ENCODE results near the gene CHSY1. TPM values are rescaled to one million over a fixed set of nuclear protein-coding genes. Genes with fewer than 3 reads are reported as not detected.

Gene CHSY1
- total RNA-seq, 2 donors from 2014 or later: 26.4 to 31.1 TPM

DNA sequence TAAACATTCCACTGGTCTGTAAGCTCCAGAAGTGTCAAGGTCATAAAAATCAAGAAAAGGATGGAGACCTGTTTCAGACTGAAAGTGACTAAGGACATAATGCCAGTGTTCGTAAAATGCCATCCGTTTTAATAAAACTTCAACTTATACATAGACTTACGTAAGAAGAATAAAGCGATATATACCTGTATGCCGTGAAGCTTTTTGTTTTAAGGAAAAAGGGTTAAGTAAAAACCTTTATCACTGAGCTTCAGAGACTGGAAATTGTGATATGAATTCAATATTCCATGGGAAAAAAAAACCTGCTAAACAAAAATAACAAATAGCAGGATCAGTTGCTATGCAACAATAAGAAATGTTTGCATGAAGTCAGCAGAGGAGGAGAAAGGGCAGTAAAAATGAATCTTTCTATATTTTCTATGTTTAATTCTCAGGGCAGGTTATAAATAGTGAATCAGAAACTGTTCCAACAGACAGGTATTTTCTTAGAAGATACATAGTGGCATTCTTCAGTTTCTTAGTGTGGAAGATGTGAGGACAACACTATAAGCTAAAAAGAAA is 42.5 kb downstream of the CHSY1 start:
- Mint-ChIP-seq H3K36me3 (ENCODE audit: insufficient read depth in 2 of 2) (peaks cover 3 to 6% of the 10 kb centered on the region in 2 donors), H3K4me3 (peak overlapping the region in 1 of 2 donors; percentile 36), H3K4me1 (ENCODE audit: low read depth) (peaks cover 92% of the 10 kb centered on the region), H3K9me3 (no peaks in the 10 kb centered on the region), H3K27ac (peak overlapping the region; percentile 53), H3K27me3 (ENCODE audit: low read depth) (no peaks in the 10 kb centered on the region)
- ATAC-seq (replicated peaks in 1 of 2) (no peak), DNase-seq (no peak)

DNA sequence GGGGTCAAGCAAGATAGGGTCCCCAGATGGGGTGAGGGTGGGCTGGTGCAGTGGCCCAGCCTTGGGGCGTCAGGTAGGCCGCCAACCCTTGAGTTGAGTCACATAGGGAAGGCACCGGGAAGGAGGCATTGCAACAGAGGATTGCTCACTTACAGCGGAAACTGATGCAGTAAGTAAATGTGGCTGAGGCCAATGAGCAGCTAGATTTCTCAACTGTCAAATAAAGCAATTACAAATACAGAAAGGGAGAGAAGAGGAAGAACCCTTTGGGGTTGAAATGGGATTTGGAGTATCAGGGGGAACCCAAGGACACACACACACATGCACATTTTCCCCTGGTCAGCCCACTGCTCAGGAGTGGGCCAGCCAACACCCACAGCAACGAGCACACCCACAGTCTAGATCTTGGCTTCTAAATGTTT is 44.0 kb downstream of the CHSY1 start:
- Mint-ChIP-seq H3K27me3 (ENCODE audit: low read depth) (no peaks in the 10 kb centered on the region), H3K9me3 (no peaks in the 10 kb centered on the region), H3K36me3 (ENCODE audit: insufficient read depth in 2 of 2) (peaks cover 8 to 10% of the 10 kb centered on the region in 2 donors), H3K4me1 (ENCODE audit: low read depth) (peaks cover 93% of the 10 kb centered on the region), H3K27ac (peak overlapping the region; percentile 99), H3K4me3 (peak overlapping the region in 1 of 2 donors; percentile 93)
- ATAC-seq (replicated peaks in 1 of 2): no peak
- no peak for DNase-seq

DNA sequence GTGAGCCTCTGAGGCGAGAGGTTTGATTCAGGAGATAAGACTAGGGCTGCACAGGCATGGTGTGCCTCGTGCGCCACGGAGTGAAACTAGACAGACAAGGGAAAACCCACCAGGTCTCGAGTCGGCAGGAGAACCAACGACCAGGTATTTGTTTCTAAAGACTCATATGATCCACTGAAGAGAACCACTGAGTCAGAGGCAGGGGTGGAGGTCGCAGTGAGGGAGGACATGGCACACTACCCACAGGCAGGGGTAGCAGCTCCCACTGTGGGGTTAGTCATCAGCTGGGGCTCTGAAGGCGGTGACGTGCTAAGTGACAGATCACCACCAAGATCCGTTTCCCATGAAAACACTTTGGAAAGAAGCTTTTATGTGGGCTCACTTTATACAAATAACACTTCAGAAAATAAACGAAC is 45.7 kb downstream of the CHSY1 start:
- H3K4me1 Mint-ChIP-seq (ENCODE audit: low read depth): peaks cover 94% of the 10 kb centered on the region
- ATAC-seq (replicated peaks in 1 of 2) (peak; percentile 95 to 97), DNase-seq (peak; percentile 84 to 92)
- peak overlapping the region; percentile 99 for H3K27ac Mint-ChIP-seq
- peak overlapping the region; percentile 90 to 93 for H3K4me3 Mint-ChIP-seq
- H3K36me3 Mint-ChIP-seq (ENCODE audit: insufficient read depth in 2 of 2): peaks cover 8 to 10% of the 10 kb centered on the region in 2 donors
- no peaks in the 10 kb centered on the region for H3K9me3 Mint-ChIP-seq
- H3K27me3 Mint-ChIP-seq (ENCODE audit: low read depth): no peaks in the 10 kb centered on the region

DNA sequence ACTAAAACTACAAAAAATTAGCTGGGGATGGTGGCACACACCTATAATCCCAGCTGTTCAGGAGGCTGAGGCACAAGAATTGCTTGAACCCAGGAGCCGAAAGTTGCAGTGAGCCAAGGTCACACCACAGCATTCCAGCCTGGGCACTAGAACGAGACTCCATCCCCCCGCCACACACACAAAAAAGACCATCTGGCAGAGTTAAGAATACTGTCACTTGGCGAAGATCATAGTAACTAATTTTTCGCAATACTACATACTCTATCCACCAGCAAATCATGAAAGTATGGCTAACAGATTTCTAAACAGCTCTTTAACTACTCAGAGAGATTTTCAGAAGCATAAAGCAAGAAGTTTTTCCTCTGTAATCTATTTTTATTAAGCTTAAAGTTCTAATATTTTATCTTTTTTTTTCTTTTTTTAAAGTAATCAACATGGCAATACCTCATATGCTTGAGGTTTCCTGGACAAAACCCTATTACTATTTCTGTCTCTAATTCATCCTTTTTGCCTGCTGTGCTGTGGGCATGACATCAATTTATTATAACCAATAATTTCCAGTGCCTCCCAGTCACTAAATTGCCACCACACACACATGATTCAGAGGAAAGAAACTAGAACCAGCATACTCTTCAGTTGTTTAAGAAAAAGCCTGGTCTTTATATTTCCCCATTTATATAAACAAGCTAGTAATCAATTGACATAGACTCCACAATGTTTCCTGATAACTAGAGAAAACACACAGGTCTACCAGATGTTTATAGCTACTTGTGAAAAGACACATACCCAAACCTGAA is 46.9 kb downstream of the CHSY1 start:
- H3K27ac Mint-ChIP-seq: peak overlapping the region; percentile 99
- H3K9me3 Mint-ChIP-seq: no peaks in the 10 kb centered on the region
- H3K4me3 Mint-ChIP-seq: peak overlapping the region; percentile 90 to 93
- peaks cover 97% of the 10 kb centered on the region for H3K4me1 Mint-ChIP-seq (ENCODE audit: low read depth)
- DNase-seq: no peak
- H3K36me3 Mint-ChIP-seq (ENCODE audit: insufficient read depth in 2 of 2): peaks cover 8 to 10% of the 10 kb centered on the region in 2 donors
- no peaks in the 10 kb centered on the region for H3K27me3 Mint-ChIP-seq (ENCODE audit: low read depth)
- no peak for ATAC-seq (replicated peaks in 1 of 2)

DNA sequence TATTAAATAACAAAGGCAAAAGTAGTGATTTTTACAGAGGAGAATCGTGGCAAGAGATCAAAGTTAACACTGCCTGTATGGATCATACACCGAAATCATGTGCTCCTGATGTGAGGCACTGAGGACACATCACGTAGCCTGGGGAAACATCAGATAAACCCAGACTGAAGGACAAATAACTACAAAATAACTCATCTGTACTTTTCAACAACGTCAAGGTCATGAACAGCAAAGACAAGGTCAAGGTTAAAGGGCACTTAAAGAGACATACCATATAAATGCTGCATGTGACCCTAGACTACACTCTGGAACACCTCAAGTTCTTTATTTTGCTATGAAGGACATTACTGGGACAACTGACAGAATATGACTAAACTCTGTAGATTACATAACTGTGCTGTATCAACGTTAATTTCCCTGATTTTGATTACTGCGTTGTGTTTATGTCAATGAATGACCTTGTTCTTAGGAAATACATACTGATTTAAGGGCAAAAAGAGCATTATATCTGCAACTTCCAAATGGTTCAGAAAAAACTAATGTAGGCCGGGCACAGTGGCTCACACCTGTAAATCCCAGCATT is 48.1 kb downstream of the CHSY1 start:
- H3K27ac Mint-ChIP-seq: peak overlapping the region; percentile 98
- H3K36me3 Mint-ChIP-seq (ENCODE audit: insufficient read depth in 2 of 2): peaks cover 10 to 12% of the 10 kb centered on the region in 2 donors
- ATAC-seq (replicated peaks in 1 of 2): no peak
- no peaks in the 10 kb centered on the region for H3K9me3 Mint-ChIP-seq
- no peaks in the 10 kb centered on the region for H3K27me3 Mint-ChIP-seq (ENCODE audit: low read depth)
- H3K4me1 Mint-ChIP-seq (ENCODE audit: low read depth): peaks cover 97% of the 10 kb centered on the region
- peak overlapping the region; percentile 43 to 92 for H3K4me3 Mint-ChIP-seq
- no peak for DNase-seq

DNA sequence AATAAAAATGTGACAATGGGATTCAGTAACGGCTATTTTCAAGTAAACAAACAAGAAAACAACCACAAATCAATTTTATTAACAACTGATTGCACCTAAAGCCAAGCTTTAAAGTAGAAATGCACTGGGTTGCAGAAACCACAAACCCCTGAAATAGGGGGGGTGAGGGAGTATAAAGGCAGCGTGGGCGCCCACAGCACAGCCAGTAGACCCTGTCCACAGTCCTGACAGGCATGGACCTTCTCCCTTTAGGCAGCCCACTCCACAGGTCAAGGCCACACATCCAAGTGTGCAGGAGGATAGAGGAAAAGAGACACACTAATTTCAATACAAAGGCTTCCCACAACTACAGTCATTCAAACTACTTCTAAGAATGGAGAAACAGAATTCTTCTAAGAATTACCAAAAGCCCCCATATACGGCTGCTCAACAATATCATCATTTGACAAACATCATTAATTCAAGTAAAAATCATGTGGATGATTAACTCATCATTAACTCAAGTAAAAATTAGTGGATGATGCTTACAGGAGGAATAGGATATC is 48.7 kb downstream of the CHSY1 start:
- Mint-ChIP-seq H3K4me1 (ENCODE audit: low read depth) (peaks cover 97% of the 10 kb centered on the region), H3K4me3 (peak overlapping the region; percentile 43 to 92), H3K27ac (peak overlapping the region; percentile 98), H3K27me3 (ENCODE audit: low read depth) (no peaks in the 10 kb centered on the region), H3K9me3 (no peaks in the 10 kb centered on the region), H3K36me3 (ENCODE audit: insufficient read depth in 2 of 2) (peaks cover 10 to 12% of the 10 kb centered on the region in 2 donors)
- peak in 1 of 2 donors; percentile 10 for ATAC-seq (replicated peaks in 1 of 2)
- DNase-seq: no peak

DNA sequence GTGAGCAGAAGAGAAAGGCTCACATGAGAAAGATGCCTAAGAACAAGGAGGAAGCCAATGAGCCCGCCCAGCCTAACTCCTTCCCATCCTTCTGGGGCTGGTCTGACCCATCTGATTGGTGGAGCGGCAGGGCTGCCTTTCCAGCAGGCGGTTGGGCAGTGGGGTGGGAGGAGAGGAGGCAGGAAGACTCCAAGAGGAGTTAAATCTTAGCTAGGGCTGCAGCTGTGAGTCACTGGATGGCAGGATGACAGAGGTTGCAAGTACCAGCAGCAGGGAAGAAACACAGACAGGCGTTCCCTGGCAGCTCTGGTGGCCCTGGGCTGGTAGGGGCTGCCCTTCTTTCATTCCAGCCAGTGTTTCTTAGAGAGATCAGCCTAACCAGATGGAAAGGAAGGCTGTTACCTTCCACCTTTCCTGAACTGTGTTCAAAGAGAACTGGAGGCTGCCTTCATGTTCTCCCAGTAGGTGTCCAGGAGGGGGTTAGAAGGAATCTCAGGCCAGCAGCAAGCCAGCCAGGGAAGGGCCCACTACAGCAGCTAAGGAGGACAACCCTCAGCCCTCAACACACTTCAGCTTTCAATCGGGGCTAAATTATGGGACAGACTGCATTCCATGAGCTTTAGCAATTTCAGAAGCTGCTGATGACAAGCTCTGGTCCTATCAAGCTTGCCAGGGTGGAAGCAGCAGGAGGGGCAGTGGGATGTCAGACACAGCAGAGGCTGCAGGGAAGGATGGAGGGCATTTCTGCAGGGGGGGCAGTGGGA is 50.3 kb downstream of the CHSY1 start:
- Mint-ChIP-seq H3K4me3 (peak overlapping the region; percentile 58 to 62), H3K4me1 (ENCODE audit: low read depth) (peaks cover 96% of the 10 kb centered on the region), H3K9me3 (no peaks in the 10 kb centered on the region), H3K36me3 (ENCODE audit: insufficient read depth in 2 of 2) (peaks cover 8 to 11% of the 10 kb centered on the region in 2 donors), H3K27me3 (ENCODE audit: low read depth) (no peaks in the 10 kb centered on the region), H3K27ac (peak overlapping the region; percentile 48)
- peak; percentile 45 for DNase-seq
- no peak for ATAC-seq (replicated peaks in 1 of 2)

DNA sequence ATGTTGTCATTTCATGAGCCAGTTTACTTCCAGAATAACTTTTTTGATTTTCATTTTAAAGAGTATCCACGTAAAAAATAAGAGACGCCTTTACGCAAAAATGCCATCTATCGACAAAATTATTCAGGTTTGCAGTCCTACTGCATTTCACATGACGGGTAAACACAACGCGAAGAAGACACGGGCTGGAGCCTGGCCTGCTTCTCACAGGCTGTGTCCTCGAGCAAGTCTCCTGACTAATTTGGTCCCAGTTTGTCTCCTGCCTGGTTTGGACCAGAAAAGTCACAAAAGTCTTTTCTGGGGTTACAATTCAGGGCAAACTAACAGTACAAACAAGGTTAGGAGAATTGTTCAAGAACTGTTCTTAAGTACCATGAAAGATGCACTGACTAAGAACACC is 51.7 kb downstream of the CHSY1 start:
- H3K4me1 Mint-ChIP-seq (ENCODE audit: low read depth): peaks cover 94% of the 10 kb centered on the region
- peak overlapping the region; percentile 91 for H3K27ac Mint-ChIP-seq
- no peak for DNase-seq
- no peak for ATAC-seq (replicated peaks in 1 of 2)
- peak overlapping the region; percentile 78 to 80 for H3K4me3 Mint-ChIP-seq
- H3K9me3 Mint-ChIP-seq: no peaks in the 10 kb centered on the region
- peaks cover 5 to 9% of the 10 kb centered on the region in 2 donors for H3K36me3 Mint-ChIP-seq (ENCODE audit: insufficient read depth in 2 of 2)
- H3K27me3 Mint-ChIP-seq (ENCODE audit: low read depth): no peaks in the 10 kb centered on the region

DNA sequence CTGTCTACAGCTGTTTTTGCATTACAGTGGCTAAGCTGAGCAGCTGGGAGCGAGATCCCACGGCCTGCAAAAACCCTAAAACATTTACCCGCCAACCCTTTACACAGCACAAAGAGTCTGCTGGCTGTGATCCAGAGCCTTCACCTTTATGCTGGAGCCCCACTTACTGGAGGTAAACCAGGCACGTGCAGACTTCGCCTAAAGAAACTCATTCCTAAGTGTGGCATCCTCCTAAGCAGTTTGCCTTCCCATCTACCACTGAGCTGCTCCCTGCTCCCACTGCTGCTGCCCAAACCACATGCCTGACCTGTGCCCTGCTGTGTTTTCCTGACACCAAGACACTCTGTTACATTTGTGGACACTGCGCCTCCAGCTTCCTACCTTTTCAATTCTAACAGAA is 53.0 kb downstream of the CHSY1 start:
- peak overlapping the region; percentile 78 to 80 for H3K4me3 Mint-ChIP-seq
- H3K27me3 Mint-ChIP-seq (ENCODE audit: low read depth): no peaks in the 10 kb centered on the region
- H3K36me3 Mint-ChIP-seq (ENCODE audit: insufficient read depth in 2 of 2): peaks cover 3 to 8% of the 10 kb centered on the region in 2 donors
- peak overlapping the region; percentile 91 for H3K27ac Mint-ChIP-seq
- DNase-seq (no peak), ATAC-seq (replicated peaks in 1 of 2) (no peak)
- peaks cover 96% of the 10 kb centered on the region for H3K4me1 Mint-ChIP-seq (ENCODE audit: low read depth)
- no peaks in the 10 kb centered on the region for H3K9me3 Mint-ChIP-seq

DNA sequence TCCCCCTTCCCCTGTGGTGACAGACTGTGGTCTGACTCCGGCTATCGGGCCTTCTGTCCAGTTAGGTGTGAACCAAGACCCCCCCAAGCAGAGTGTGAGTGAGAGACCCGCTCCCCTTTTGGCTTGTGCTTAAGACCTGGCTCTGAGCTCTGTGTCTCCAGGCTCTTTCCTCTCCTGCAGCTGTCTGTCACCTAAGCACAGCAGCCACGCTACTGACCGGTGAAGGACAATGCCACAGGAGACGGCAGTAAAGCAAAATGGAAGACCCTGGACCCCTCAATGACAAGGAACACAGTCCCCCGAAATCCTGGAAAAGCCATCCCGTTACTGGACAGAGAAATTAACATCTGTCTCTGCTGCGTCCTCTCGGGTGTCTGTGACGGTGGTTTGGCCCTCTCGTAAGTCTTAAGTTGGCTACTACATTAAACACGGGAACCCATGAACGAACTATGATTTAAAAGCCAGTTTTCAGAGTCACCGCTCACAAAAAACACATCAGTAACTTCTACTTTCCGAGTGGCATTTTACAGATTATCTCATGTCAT is 53.7 kb downstream of the CHSY1 start:
- H3K36me3 Mint-ChIP-seq (ENCODE audit: insufficient read depth in 2 of 2): peaks cover 0 to 7% of the 10 kb centered on the region in 2 donors
- H3K27me3 Mint-ChIP-seq (ENCODE audit: low read depth): no peaks in the 10 kb centered on the region
- no peaks in the 10 kb centered on the region for H3K9me3 Mint-ChIP-seq
- H3K4me1 Mint-ChIP-seq (ENCODE audit: low read depth): peaks cover 96% of the 10 kb centered on the region
- DNase-seq: no peak
- no peak for ATAC-seq (replicated peaks in 1 of 2)
- H3K4me3 Mint-ChIP-seq: peak overlapping the region; percentile 24 to 78
- H3K27ac Mint-ChIP-seq: peak overlapping the region; percentile 91

DNA sequence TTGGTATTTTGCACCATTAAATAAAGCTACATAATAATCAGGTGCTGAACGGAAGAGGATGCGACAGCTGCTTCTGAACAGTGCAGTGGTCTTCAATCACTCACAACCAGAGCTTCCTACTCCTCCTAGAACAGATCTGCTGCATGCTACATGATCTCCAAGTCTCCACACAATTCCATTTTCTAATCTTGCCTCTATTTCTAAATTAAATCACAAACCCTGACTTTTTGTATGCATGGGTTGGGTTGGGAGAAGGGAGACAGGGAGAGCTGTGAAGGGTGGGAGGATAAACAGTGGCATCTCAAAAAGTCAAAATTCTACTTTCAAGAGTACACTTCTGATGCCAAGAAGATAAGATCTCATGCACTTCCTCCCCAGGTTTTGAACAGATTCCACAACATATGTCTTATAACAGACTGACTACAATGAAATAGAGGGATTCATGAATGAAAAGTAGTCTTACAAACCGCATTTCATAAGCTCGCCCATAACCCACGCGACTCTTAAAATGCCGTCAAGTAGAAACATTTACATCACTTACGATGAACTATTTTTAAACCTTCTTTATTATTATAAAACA is 57.2 kb downstream of the CHSY1 start:
- peaks cover 97% of the 10 kb centered on the region for H3K4me1 Mint-ChIP-seq (ENCODE audit: low read depth)
- H3K4me3 Mint-ChIP-seq: peak overlapping the region; percentile 80 to 81
- H3K27me3 Mint-ChIP-seq (ENCODE audit: low read depth): no peaks in the 10 kb centered on the region
- H3K27ac Mint-ChIP-seq: peak overlapping the region; percentile 67
- peaks cover 0 to 7% of the 10 kb centered on the region in 2 donors for H3K36me3 Mint-ChIP-seq (ENCODE audit: insufficient read depth in 2 of 2)
- H3K9me3 Mint-ChIP-seq: no peaks in the 10 kb centered on the region
- DNase-seq: no peak
- ATAC-seq (replicated peaks in 1 of 2): no peak

Data from activated T-cell treated with anti-CD3 and anti-CD28 coated beads, Interleukin-2, amount 50 U/mL, for 72 hours (primary cell).